Keratinocyte (primary cell): ENCODE measurements around the gene NFATC3.

Source experiments
- EZH2 ChIP-seq: IDR thresholded peaks from one replicate; pipeline ENCODE4 v1.6.1; 2012; ENCODE audit warnings: inconsistent platforms, mild to moderate bottlenecking, low read length, moderate library complexity
- TF ChIP-seq, protein P1 (sequence below), 3 experiments: IDR thresholded peaks in 1 of 3; conservative IDR thresholded peaks in 1 of 3; optimal IDR thresholded peaks in 1 of 3; 2 replicates in 2 of 3; 3 replicates in 1 of 3; pipeline versions ENCODE3 to v1.5.1; 2011; ENCODE audit warnings: low read length in 3 of 3, mild to moderate bottlenecking in 3 of 3, moderate library complexity in 2 of 3, control low read depth in 1 of 3, inconsistent platforms in 1 of 3; ENCODE audit not compliant: insufficient read depth in 2 of 3; ENCODE audit errors: extremely low read depth in 1 of 3

DNA sequence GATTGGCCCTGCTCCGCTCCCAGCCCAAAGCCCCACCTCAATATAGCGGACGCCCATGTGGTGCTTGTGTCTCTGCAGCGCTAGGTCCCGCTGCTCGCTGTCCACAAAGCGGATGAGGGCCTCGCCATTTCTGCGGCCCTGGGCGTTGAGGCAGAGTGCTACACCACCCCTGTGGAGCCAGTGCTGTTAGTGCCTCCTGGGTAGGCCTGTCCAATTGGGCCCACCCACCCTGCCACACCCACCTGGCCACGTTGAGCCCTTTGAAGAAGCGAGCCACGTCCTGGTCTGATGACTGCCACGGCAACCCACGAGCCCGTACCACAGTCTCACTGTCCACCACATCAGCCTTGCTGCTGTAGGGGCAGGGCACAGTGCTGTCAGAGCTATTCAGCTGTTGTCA, 147.2 kb downstream of the NFATC3 start:
- TF ChIP-seq, protein P1, sequence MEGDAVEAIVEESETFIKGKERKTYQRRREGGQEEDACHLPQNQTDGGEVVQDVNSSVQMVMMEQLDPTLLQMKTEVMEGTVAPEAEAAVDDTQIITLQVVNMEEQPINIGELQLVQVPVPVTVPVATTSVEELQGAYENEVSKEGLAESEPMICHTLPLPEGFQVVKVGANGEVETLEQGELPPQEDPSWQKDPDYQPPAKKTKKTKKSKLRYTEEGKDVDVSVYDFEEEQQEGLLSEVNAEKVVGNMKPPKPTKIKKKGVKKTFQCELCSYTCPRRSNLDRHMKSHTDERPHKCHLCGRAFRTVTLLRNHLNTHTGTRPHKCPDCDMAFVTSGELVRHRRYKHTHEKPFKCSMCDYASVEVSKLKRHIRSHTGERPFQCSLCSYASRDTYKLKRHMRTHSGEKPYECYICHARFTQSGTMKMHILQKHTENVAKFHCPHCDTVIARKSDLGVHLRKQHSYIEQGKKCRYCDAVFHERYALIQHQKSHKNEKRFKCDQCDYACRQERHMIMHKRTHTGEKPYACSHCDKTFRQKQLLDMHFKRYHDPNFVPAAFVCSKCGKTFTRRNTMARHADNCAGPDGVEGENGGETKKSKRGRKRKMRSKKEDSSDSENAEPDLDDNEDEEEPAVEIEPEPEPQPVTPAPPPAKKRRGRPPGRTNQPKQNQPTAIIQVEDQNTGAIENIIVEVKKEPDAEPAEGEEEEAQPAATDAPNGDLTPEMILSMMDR (optimal IDR thresholded peaks at IDR 0.05 in 1 of 3, IDR thresholded peaks at IDR 0.05 in 1 of 3, conservative IDR thresholded peaks at IDR 0.05 in 1 of 3; ENCODE audit: extremely low read depth in 1 of 3, insufficient read depth in 2 of 3, low read length in 3 of 3), result no peak
- no peak for TF ChIP-seq EZH2
